GM10847 (cell line): ENCODE results near the gene PLD1.

Source experiments
- POLR2A ChIP-seq: IDR thresholded peaks from 2 replicates; pipeline ENCODE4 v1.6.1; 2011; ENCODE audit not compliant: insufficient read length; ENCODE audit errors: extremely low read depth

The PLD1 gene

DNA sequence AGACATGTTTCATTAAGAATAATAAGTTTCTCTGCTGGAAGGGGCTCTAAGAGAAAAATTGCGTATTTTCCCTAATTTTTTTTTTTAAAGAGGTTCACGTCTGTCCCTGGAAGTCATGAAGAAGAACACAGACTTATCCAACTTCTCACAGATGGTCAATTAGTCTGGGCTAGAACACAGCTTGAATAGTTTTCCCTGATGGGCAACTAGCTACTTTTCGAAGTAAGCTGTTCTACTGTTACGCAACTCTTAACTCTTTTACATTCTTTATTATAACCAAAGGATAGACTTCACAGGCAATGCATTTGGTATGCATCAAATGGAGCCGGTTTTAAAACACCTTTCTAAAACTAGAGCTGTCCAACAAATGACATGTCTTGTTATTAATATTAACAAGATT lies 205.9 kb downstream of the PLD1 start:
- TF ChIP-seq POLR2A = no peak

DNA sequence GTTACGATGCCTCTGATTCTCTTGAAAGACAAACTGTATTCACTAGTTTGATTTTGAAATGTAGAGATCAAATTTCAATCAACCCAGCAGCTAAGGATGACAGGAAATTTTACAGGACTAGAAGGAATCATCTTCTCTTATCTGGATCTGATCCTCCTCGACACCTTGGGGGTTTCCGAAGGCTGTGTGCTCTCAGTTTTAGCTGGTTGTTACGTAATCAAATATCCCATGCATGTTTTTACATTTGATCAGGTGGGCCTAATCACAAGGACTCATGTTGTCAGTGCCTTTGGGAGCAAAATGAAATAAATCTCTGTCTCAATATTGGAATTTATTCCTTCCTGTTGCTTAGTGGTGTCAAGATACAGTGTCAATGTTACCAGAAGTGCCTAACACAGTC lies 208.2 kb downstream of the PLD1 start:
- TF ChIP-seq POLR2A = no peak

DNA sequence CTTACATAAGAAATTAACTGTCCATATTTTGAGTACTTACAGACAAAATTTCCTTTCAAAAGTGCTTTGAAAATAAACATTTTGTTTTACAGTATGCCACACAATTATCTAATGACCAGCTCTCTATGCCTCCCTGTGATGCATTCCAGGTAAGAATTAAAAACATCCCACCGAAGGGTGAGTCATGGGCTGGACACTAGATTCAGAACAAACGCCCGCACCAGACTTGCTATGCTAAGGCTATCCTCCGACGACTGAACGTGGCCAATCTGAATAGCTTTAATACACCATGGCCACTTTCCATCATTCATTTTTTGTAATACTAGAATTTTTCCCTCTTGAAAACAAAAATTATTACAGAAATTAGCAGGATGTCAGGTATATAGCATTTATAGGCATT lies 210.3 kb downstream of the PLD1 start:
- no peak for TF ChIP-seq POLR2A

DNA sequence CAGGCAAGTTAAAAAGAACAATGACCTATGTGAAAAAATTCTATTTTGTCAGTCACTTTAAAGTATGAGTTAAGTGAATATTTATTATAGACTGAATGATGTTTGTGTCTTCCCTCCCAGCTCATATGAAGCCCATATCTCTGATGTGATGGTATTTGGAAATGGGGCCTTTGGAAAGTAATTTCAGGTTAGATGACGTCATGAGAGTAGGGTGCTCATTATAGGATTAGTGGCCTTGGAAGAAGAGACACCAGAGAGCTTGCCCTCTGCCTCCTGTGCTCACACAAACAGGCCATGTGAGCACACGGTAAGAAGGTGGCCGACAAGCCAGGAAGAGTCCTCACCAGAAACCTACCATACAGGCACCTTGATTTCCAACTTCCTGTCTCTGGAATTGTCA lies 211.3 kb downstream of the PLD1 start:
- TF ChIP-seq POLR2A = no peak

DNA sequence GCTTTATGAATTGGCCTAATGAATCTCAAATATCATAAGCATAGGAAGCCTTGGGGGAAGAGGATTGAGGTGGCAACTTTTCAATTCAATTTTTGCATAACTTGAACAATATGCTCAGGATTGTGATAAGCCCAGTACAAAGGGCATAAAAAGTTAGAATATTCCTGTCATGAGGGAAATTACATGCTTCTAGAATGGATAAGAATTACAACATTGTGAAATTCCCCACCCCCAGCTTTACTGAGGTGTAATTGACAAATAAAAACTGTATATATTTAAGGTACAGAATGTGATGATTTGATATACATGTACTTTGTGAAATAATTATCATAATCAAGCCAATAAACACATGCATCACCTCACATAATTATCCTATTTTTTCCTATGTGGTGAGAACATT lies 217.5 kb downstream of the PLD1 start:
- no peak for TF ChIP-seq POLR2A

DNA sequence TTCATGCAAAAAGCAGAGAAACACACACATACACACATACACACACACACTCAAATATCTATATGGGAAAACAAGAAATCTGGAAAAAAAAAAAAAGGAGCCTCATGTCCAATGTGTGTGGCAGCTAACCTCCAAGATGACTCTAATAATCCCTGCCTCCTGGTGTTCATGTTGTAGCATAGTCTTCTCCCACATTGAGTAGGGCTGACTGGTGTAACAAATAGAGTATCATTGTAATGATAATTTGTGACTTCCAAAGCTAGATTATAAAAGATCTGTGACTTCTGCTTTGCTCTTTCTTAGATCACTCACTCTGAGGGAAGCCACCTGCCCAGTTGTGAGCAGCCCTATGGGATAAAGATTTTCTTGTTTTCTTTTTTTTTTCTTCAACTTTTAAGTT lies 219.2 kb downstream of the PLD1 start:
- no peak for TF ChIP-seq POLR2A

- TF ChIP-seq POLR2A = no peak
Observed at GRCh38 chr3:171586274-171586673, 224.0 kb downstream of the PLD1 start.

- TF ChIP-seq POLR2A = no peak
Observed at GRCh38 chr3:171585039-171585438, 225.2 kb downstream of the PLD1 start.

DNA sequence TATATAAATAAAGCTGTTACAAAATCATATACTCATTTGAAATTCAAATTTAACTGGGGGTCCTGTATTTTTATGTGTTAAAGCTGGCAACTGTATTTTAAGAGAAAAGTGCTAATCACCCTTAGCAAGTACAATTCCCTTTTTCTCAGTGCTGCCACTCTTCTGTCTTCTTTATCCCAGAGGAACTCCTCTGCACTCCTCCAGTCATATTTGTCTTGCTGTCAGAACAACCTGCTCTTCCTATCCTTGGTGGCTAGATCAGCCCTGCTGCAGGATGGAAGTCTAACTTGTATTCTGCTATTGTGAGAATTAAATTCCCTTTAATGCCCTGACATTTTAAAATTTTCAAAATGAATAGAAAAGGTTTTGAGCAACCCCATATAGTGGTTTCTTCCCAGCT lies 226.2 kb downstream of the PLD1 start:
- TF ChIP-seq POLR2A = no peak

GRCh38 chr3:171574556-171575240 lies 235.6 kb downstream of the PLD1 start:
- TF ChIP-seq POLR2A = no peak

DNA sequence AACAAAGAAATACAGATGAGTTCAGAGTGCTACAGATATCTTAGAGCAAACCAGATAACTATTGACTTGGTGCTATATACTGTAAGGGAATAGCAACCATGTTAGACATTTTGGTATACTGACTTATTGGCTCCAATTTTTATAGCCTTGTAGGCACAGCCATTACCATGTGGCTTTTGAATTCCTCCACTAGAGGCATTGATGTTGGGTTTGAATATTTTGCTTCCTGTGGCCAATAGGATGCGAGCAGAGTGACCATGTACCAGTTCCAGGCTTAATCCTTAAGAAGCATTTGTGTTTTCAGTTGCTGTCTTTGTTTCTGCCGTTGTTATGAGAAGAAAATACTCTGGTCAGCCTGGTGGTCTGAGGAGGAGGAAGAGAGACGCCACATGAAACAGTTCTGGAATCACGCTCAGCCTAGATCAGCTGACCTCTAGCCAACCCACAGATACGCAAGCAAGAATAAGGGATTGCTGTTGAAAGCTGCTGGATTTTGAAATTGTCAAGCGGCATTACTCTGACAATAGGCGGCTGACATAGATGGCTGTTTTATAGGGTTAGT lies 240.6 kb downstream of the PLD1 start:
- TF ChIP-seq POLR2A = no peak

- TF ChIP-seq POLR2A = no peak
Observed at GRCh38 chr3:171568766-171569165, 241.5 kb downstream of the PLD1 start.

GRCh38 chr3:171566803-171567422 lies 243.4 kb downstream of the PLD1 start:
- TF ChIP-seq POLR2A = no peak

GRCh38 chr3:171565481-171566058 lies 244.7 kb downstream of the PLD1 start:
- no peak for TF ChIP-seq POLR2A

DNA sequence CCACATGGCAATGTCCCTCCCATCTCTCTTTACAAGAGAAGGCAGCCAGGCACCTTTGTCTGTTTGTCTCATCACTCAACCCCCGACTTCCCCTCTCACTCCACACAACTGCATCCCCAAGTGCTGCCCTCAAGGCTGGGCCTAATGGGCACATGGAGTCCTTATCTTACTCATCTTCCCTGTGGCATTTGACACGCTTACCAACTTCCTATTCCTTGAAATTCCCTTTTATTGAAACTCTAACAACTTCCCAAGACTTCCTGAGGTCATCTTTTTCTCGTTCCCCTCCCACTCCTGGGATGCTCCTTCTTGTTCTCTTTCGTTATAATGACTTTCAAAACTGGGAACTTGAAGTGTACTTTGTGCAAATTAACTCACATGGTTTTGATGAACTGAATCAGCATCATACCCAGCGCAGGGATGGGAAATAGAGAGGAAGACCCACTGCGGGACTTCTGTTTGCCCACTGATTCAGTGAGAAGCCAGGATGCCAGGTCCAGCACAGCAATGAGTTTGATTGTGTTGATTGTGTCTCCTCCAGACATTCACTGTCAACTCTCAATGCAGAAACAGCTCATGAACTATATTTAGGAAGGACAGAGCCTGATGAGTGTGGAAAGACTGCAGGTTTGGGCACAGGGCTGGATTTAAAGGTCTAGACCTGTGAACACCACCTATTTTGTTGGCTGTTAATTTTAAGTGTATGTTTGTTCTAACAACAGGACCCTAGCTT lies 245.4 kb downstream of the PLD1 start:
- TF ChIP-seq POLR2A = no peak

DNA sequence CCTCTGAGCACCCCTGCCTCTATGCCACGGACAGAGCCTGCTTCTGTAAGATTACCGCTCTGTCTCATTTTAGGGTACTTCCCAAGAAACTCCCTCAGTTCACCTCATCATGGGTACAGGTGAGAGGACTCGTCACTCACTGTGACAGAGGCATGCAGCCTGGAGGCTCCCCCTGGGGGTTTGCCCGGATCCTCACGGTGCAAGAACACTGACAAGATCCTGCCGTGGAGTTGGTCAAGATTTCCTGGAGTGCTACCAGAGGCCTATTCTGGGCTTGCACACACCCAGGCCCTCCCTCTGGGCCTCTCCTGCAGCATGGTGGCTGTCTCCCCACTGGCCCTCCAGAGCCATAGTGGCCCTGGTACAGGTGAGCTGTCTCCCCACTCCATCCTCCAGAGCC lies 247.0 kb downstream of the PLD1 start:
- no peak for TF ChIP-seq POLR2A

GRCh38 chr3:171561596-171562323 lies 248.5 kb downstream of the PLD1 start:
- no peak for TF ChIP-seq POLR2A
